SU-DHL-6 (cell line): ENCODE measurements around the gene F2.

Experiments
- H2AFZ ChIP-seq: fragments of 200-600 bp; sonication (generic); 2 replicates; pipeline ENCODE4 v1.6.1; 2014; ENCODE audit warnings: low read depth, mild to moderate bottlenecking, moderate library complexity, mixed read lengths, antibody characterized with exemption, low read length; ENCODE audit not compliant: severe bottlenecking
- H3F3A ChIP-seq: fragments of 200-600 bp; shearing (Covaris generic); 2 replicates; pipeline ENCODE4 v1.6.0; 2016; ENCODE audit warnings: antibody characterized with exemption, mild to moderate bottlenecking; ENCODE audit not compliant: insufficient read depth
- H3K27ac ChIP-seq: fragments of 200-600 bp; sonication (generic); 2 replicates; pipeline ENCODE4 v1.5.1; 2016; ENCODE audit warnings: low read depth, mild to moderate bottlenecking, low read length, moderate library complexity, mixed read lengths
- H3K27me3 ChIP-seq: fragments of 200-600 bp; sonication (generic), shearing (Covaris generic); 2 replicates; pipeline ENCODE4 v1.6.0; 2014; ENCODE audit warnings: mild to moderate bottlenecking, low read length
- H3K36me3 ChIP-seq: fragments of 200-600 bp; sonication (generic); 2 replicates; pipeline ENCODE4 v1.6.1; 2014; ENCODE audit warnings: mild to moderate bottlenecking, low read length, mixed read lengths
- H3K4me2 ChIP-seq: fragments of 300-600, 200-600 bp; shearing (Covaris generic), sonication (generic); 2 replicates; pipeline ENCODE4 v1.6.0; 2014; ENCODE audit warnings: low read length, low read depth, mild to moderate bottlenecking; ENCODE audit not compliant: poor library complexity, severe bottlenecking
- H3K4me3 ChIP-seq: fragments of 200-600 bp; sonication (generic); 2 replicates; pipeline ENCODE4 v1.5.1; 2014; ENCODE audit warnings: antibody characterized with exemption, low read length, mild to moderate bottlenecking, mixed read lengths; ENCODE audit not compliant: insufficient read depth, poor library complexity, severe bottlenecking
- H3K79me2 ChIP-seq: fragments of 200-600 bp; sonication (generic); 2 replicates; pipeline ENCODE4 v1.6.1; 2014; ENCODE audit warnings: mild to moderate bottlenecking, low read length, moderate library complexity; ENCODE audit not compliant: insufficient read depth
- H3K9ac ChIP-seq: fragments of 200-600 bp; sonication (generic); 2 replicates; pipeline ENCODE4 v1.7.0; 2014; ENCODE audit warnings: mild to moderate bottlenecking, low read length
- H3K9me2 ChIP-seq: fragments of 200-600 bp; sonication (generic); replicated peaks from 2 replicates; pipeline ENCODE4 v1.6.1; 2014; ENCODE audit warnings: low read length; ENCODE audit not compliant: insufficient read depth
- H3K9me3 ChIP-seq: fragments of 200-600 bp; sonication (generic); 2 replicates; pipeline ENCODE4 v1.6.1; 2014; ENCODE audit warnings: low read length, mixed read lengths; ENCODE audit not compliant: insufficient read depth
- H4K20me1 ChIP-seq: fragments of 200-600 bp; sonication (generic); 2 replicates; pipeline ENCODE4 v1.6.1; 2014; ENCODE audit warnings: low read depth, mild to moderate bottlenecking, antibody characterized with exemption, low read length, moderate library complexity, mixed read lengths
- EZH2phosphoT487 ChIP-seq: fragments of 200-600 bp; sonication (generic), shearing (Covaris generic); conservative IDR thresholded peaks from 2 replicates; pipeline ENCODE4 v1.6.1; 2018; ENCODE audit warnings: mild to moderate bottlenecking, antibody characterized with exemption, low read length, moderate library complexity, mixed read lengths
- TF ChIP-seq, protein P1 (sequence below): fragments of 200-600 bp; sonication (generic); IDR thresholded peaks from one replicate; pipeline ENCODE4 v1.5.1; 2017; ENCODE audit warnings: antibody characterized with exemption, mild to moderate bottlenecking, low read length, moderate library complexity; ENCODE audit not compliant: insufficient read depth, poor library complexity, severe bottlenecking

Gene F2

DNA sequence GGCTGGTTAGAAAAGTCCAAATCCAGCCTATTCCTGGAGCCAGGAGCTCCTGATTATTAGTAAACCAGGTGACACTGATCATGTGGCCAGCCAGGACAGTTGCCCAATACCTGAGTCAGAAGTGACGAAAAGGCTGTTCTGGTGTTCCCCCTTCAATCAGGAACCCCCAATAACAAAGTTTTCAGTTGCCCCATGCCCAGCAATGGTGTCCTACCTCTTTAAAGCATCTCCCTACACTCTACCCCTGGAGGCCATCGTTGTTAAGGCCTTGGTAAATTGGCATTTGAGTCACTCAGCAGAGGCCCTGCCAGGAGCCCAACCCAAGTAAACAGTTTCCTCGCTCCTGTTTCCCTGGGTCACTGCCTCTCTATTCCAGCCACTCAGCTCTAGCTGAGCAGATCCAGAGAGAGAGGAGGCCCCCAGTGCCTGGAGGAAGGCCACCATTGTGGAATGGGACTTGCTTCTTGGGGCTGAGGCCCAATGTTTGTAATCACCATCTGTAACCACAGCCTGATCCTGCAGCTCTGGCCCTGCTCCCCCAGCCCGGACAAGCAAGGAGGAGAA, 43.6 kb upstream of the F2 start:
- TF ChIP-seq, protein P1, sequence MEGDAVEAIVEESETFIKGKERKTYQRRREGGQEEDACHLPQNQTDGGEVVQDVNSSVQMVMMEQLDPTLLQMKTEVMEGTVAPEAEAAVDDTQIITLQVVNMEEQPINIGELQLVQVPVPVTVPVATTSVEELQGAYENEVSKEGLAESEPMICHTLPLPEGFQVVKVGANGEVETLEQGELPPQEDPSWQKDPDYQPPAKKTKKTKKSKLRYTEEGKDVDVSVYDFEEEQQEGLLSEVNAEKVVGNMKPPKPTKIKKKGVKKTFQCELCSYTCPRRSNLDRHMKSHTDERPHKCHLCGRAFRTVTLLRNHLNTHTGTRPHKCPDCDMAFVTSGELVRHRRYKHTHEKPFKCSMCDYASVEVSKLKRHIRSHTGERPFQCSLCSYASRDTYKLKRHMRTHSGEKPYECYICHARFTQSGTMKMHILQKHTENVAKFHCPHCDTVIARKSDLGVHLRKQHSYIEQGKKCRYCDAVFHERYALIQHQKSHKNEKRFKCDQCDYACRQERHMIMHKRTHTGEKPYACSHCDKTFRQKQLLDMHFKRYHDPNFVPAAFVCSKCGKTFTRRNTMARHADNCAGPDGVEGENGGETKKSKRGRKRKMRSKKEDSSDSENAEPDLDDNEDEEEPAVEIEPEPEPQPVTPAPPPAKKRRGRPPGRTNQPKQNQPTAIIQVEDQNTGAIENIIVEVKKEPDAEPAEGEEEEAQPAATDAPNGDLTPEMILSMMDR: no peak
- no peak for TF ChIP-seq EZH2phosphoT487
- no peaks in the 10 kb centered on the region for H4K20me1 ChIP-seq
- H3K36me3 ChIP-seq: no peaks in the 10 kb centered on the region
- no peak overlapping the region for H3K27ac ChIP-seq
- no peak overlapping the region for H2AFZ ChIP-seq
- no peak overlapping the region for H3K9ac ChIP-seq
- no peaks in the 10 kb centered on the region for H3F3A ChIP-seq
- H3K4me2 ChIP-seq: no peak overlapping the region
- H3K9me3 ChIP-seq: no peaks in the 10 kb centered on the region
- H3K27me3 ChIP-seq: no peaks in the 10 kb centered on the region
- no peak overlapping the region for H3K4me3 ChIP-seq
- no peaks in the 10 kb centered on the region for H3K79me2 ChIP-seq
- no peaks in the 10 kb centered on the region for H3K9me2 ChIP-seq

- Histone ChIP-seq H3K27ac (no peak overlapping the region), H4K20me1 (no peaks in the 10 kb centered on the region), H3K9me3 (no peaks in the 10 kb centered on the region), H2AFZ (no peak overlapping the region), H3F3A (no peaks in the 10 kb centered on the region), H3K36me3 (no peaks in the 10 kb centered on the region), H3K9me2 (no peaks in the 10 kb centered on the region), H3K4me2 (no peak overlapping the region), H3K27me3 (no peaks in the 10 kb centered on the region), H3K4me3 (no peak overlapping the region), H3K9ac (no peak overlapping the region), H3K79me2 (no peaks in the 10 kb centered on the region)
- no peak for TF ChIP-seq EZH2phosphoT487
- TF ChIP-seq, protein P1: no peak
Observed at GRCh38 chr11:46675949-46676348, 43.1 kb upstream of the F2 start.

- no peak for TF ChIP-seq EZH2phosphoT487
- TF ChIP-seq, protein P1: no peak
- Histone ChIP-seq H3F3A (no peaks in the 10 kb centered on the region), H3K9me3 (no peaks in the 10 kb centered on the region), H2AFZ (no peak overlapping the region), H3K4me2 (no peak overlapping the region), H3K4me3 (no peak overlapping the region), H3K36me3 (no peaks in the 10 kb centered on the region), H3K27ac (no peak overlapping the region), H3K79me2 (no peaks in the 10 kb centered on the region), H4K20me1 (no peaks in the 10 kb centered on the region), H3K9ac (no peak overlapping the region), H3K27me3 (no peaks in the 10 kb centered on the region), H3K9me2 (no peaks in the 10 kb centered on the region)
Observed at GRCh38 chr11:46676436-46677158, 42.4 kb upstream of the F2 start.
